ENCODE results near the gene SULF2.

The SULF2 gene

GRCh38 chr20:47706345-47706744 lies 78.9 kb downstream of the SULF2 start:
- DNase-seq = no peak

GRCh38 chr20:47705497-47705856 lies 79.8 kb downstream of the SULF2 start:
- no peak for DNase-seq

GRCh38 chr20:47704746-47705496 lies 80.4 kb downstream of the SULF2 start:
- no peak for DNase-seq

- no peak for DNase-seq
Measured at GRCh38 chr20:47703748-47704147, 81.5 kb downstream of the SULF2 start.

- no peak for DNase-seq
Measured at GRCh38 chr20:47701612-47702011, 83.7 kb downstream of the SULF2 start.

- DNase-seq = no peak
Measured at GRCh38 chr20:47700327-47700726, 85.0 kb downstream of the SULF2 start.

GRCh38 chr20:47699818-47700217 lies 85.5 kb downstream of the SULF2 start:
- DNase-seq = no peak

- no peak for DNase-seq
Measured at GRCh38 chr20:47698142-47698541, 87.1 kb downstream of the SULF2 start.

GRCh38 chr20:47696856-47697255 lies 88.4 kb downstream of the SULF2 start:
- DNase-seq = no peak

GRCh38 chr20:47694021-47694818 lies 91.1 kb downstream of the SULF2 start:
- no peak for DNase-seq

GRCh38 chr20:47691625-47692024 lies 93.7 kb downstream of the SULF2 start:
- no peak for DNase-seq

- no peak for DNase-seq
Measured at GRCh38 chr20:47689731-47690130, 95.5 kb downstream of the SULF2 start.

GRCh38 chr20:47688385-47689381 lies 96.6 kb downstream of the SULF2 start:
- DNase-seq = no peak

GRCh38 chr20:47687095-47687987 lies 97.9 kb downstream of the SULF2 start:
- DNase-seq = no peak

- DNase-seq = no peak
Measured at GRCh38 chr20:47686545-47686944, 98.7 kb downstream of the SULF2 start.

GRCh38 chr20:47684306-47685080 lies 100.8 kb downstream of the SULF2 start:
- no peak for DNase-seq

GRCh38 chr20:47682916-47683315 lies 102.4 kb downstream of the SULF2 start:
- DNase-seq = no peak

GRCh38 chr20:47682028-47682783 lies 103.1 kb downstream of the SULF2 start:
- no peak for DNase-seq

GRCh38 chr20:47680804-47681529 lies 104.3 kb downstream of the SULF2 start:
- DNase-seq = peak; percentile 22

GRCh38 chr20:47679462-47679861 lies 105.8 kb downstream of the SULF2 start:
- DNase-seq = no peak

All from HCEC 1CT (cell line).